DOHH2 (cell line): ENCODE measurements around the gene TMEM212.

ENCODE experiments used
- H3F3A ChIP-seq: fragments of 200-600 bp; sonication (generic), shearing (Covaris generic); 2 replicates; pipeline ENCODE4 v1.6.0; 2016; ENCODE audit warnings: antibody characterized with exemption, mild to moderate bottlenecking; ENCODE audit not compliant: control insufficient read depth, insufficient read depth
- H3K27ac ChIP-seq: fragments of 200-600 bp; sonication (generic); 2 replicates; pipeline ENCODE4 v1.5.1; 2014; ENCODE audit warnings: low read depth, mild to moderate bottlenecking, low read length, moderate library complexity
- H3K27me3 ChIP-seq: fragments of 200-600 bp; sonication (generic); 2 replicates; pipeline ENCODE4 v1.6.1; 2014; ENCODE audit warnings: mild to moderate bottlenecking, low read length, mixed read lengths; ENCODE audit not compliant: control insufficient read depth
- H3K36me3 ChIP-seq: fragments of 200-600 bp; sonication (generic); 2 replicates; pipeline ENCODE4 v1.6.1; 2014; ENCODE audit warnings: mild to moderate bottlenecking, low read length, moderate library complexity, mixed read lengths; ENCODE audit not compliant: control insufficient read depth
- H3K4me1 ChIP-seq: fragments of 200-600 bp; sonication (generic); 2 replicates; pipeline ENCODE4 v1.6.1; 2014; ENCODE audit warnings: mild to moderate bottlenecking, low read length, mixed read lengths; ENCODE audit not compliant: control insufficient read depth
- H3K4me2 ChIP-seq: fragments of 200-600 bp; sonication (generic); 2 replicates; pipeline ENCODE4 v1.6.0; 2014; ENCODE audit warnings: mild to moderate bottlenecking, low read length, moderate library complexity
- H3K4me3 ChIP-seq: fragments of 200-600 bp; sonication (generic); 2 replicates; pipeline ENCODE4 v1.5.1; 2014; ENCODE audit warnings: mild to moderate bottlenecking, low read length, mixed read lengths
- H3K79me2 ChIP-seq: fragments of 200-600 bp; sonication (generic); 2 replicates; pipeline ENCODE4 v1.6.1; 2014; ENCODE audit warnings: mild to moderate bottlenecking, low read length, mixed read lengths; ENCODE audit not compliant: control insufficient read depth
- H3K9me2 ChIP-seq: fragments of 200-600 bp; sonication (generic); replicated peaks from 2 replicates; pipeline ENCODE4 v1.6.1; 2014; ENCODE audit warnings: mild to moderate bottlenecking, low read length, mixed read lengths; ENCODE audit not compliant: control insufficient read depth
- H3K9me3 ChIP-seq: fragments of 200-600 bp; sonication (generic); 2 replicates; pipeline ENCODE4 v1.6.1; 2014; ENCODE audit warnings: antibody characterized with exemption, low read length, mixed read lengths; ENCODE audit not compliant: control insufficient read depth, insufficient read depth
- H4K20me1 ChIP-seq: fragments of 200-600 bp; sonication (generic); 2 replicates; pipeline ENCODE4 v1.6.0; 2014; ENCODE audit warnings: low read depth, mild to moderate bottlenecking, antibody characterized with exemption, low read length, moderate library complexity; ENCODE audit not compliant: control insufficient read depth, insufficient read depth
- CTCF ChIP-seq: fragments of 200-600 bp; sonication (generic); IDR thresholded peaks from one replicate; pipeline ENCODE4 v1.5.1; 2014; ENCODE audit warnings: antibody characterized with exemption, mild to moderate bottlenecking, low read depth, low read length; ENCODE audit not compliant: poor library complexity, severe bottlenecking
- EZH2phosphoT487 ChIP-seq: fragments of 200-600 bp; sonication (generic); IDR thresholded peaks from 2 replicates; pipeline ENCODE4 v1.6.1; 2017; ENCODE audit warnings: borderline replicate concordance, mild to moderate bottlenecking, antibody characterized with exemption, low read length, moderate library complexity, mixed read lengths

TMEM212 gene

GRCh38 chr3:171833789-171834460 is 9.2 kb upstream of the TMEM212 start:
- H3K9me3 ChIP-seq, result no peaks in the 10 kb centered on the region
- no peak overlapping the region for H3K4me3 ChIP-seq
- H3K27ac ChIP-seq, result no peak overlapping the region
- no peaks in the 10 kb centered on the region for H3K9me2 ChIP-seq
- H3F3A ChIP-seq, result no peaks in the 10 kb centered on the region
- no peaks in the 10 kb centered on the region for H3K36me3 ChIP-seq
- H3K79me2 ChIP-seq, result no peaks in the 10 kb centered on the region
- no peak for TF ChIP-seq EZH2phosphoT487
- TF ChIP-seq CTCF, result no peak
- no peak overlapping the region for H3K4me2 ChIP-seq
- H4K20me1 ChIP-seq, result no peaks in the 10 kb centered on the region
- no peaks in the 10 kb centered on the region for H3K27me3 ChIP-seq
- no peaks in the 10 kb centered on the region for H3K4me1 ChIP-seq

- H3K27ac ChIP-seq, result no peak overlapping the region
- no peaks in the 10 kb centered on the region for H3K79me2 ChIP-seq
- no peaks in the 10 kb centered on the region for H3K27me3 ChIP-seq
- no peaks in the 10 kb centered on the region for H4K20me1 ChIP-seq
- no peak overlapping the region for H3K4me3 ChIP-seq
- no peaks in the 10 kb centered on the region for H3K36me3 ChIP-seq
- no peaks in the 10 kb centered on the region for H3K9me2 ChIP-seq
- H3K4me2 ChIP-seq, result no peak overlapping the region
- no peaks in the 10 kb centered on the region for H3K4me1 ChIP-seq
- H3F3A ChIP-seq, result no peaks in the 10 kb centered on the region
- no peaks in the 10 kb centered on the region for H3K9me3 ChIP-seq
- no peak for TF ChIP-seq EZH2phosphoT487
- TF ChIP-seq CTCF, result no peak
These were observed 8.7 kb upstream of the TMEM212 start for GRCh38 chr3:171834461-171834801.

- H3K9me3 ChIP-seq, result no peaks in the 10 kb centered on the region
- no peaks in the 10 kb centered on the region for H3K4me1 ChIP-seq
- H3K9me2 ChIP-seq, result no peaks in the 10 kb centered on the region
- no peak overlapping the region for H3K4me2 ChIP-seq
- H3K4me3 ChIP-seq, result no peak overlapping the region
- no peaks in the 10 kb centered on the region for H3K27me3 ChIP-seq
- no peaks in the 10 kb centered on the region for H3K79me2 ChIP-seq
- no peaks in the 10 kb centered on the region for H3K36me3 ChIP-seq
- no peak for TF ChIP-seq EZH2phosphoT487
- TF ChIP-seq CTCF, result no peak
- no peaks in the 10 kb centered on the region for H4K20me1 ChIP-seq
- H3K27ac ChIP-seq, result no peak overlapping the region
- no peaks in the 10 kb centered on the region for H3F3A ChIP-seq
These were observed 8.0 kb upstream of the TMEM212 start for GRCh38 chr3:171835116-171835515.
